H1 (cell line): ENCODE data around the gene RER1. TPM values are rescaled to one million over a fixed set of nuclear protein-coding genes. Genes with fewer than 3 reads are reported as not detected.

Experiments
- CTCF ChIA-PET: fragments of 300-600 bp; sonication (Branson Sonifier 250); formaldehyde crosslinking; loops from one replicate; lab custom pipeline; 2021; ENCODE audit not compliant: partially characterized antibody; lab: Charles Lee
- POLR2A ChIA-PET: fragments of 300-600 bp; sonication (Branson Sonifier 250); formaldehyde crosslinking; loops from one replicate; lab custom pipeline; 2021; ENCODE audit warnings: inconsistent platforms; ENCODE audit not compliant: partially characterized antibody; lab: Charles Lee
- DNase-seq, 2 experiments: peaks; one replicate each; pipeline versions ENCODE4 v3.0.0 to v3.0.0-alpha.2; 2010 to 2022; ENCODE audit warnings: low spot score in 2 of 2, low read depth in 1 of 2, mixed read lengths in 1 of 2
- FAIRE-seq: peaks from 2 replicates; lab custom pipeline; 2011; peaks lifted over from hg19 to GRCh38; lab: Jason Lieb, UNC
- H2AFZ ChIP-seq: 2 replicates; pipeline ENCODE4 v1.8.1; 2012; ENCODE audit warnings: low read length, inconsistent platforms
- H2AK5ac ChIP-seq: 2 replicates; pipeline ENCODE4 v1.6.1; 2013; ENCODE audit warnings: low read depth, low read length
- H2BK120ac ChIP-seq: replicated peaks from 2 replicates; pipeline ENCODE3; 2013; ENCODE audit warnings: low read depth, low read length, inconsistent platforms
- H2BK12ac ChIP-seq: 2 replicates; pipeline ENCODE4 v1.6.1; 2013; ENCODE audit warnings: low read depth, low read length
- H2BK15ac ChIP-seq: 2 replicates; pipeline ENCODE4 v1.6.1; 2013; ENCODE audit warnings: low read length
- H2BK20ac ChIP-seq: 2 replicates; pipeline ENCODE4 v1.6.1; 2013; ENCODE audit warnings: low read length
- H2BK5ac ChIP-seq: 2 replicates; pipeline ENCODE4 v1.6.1; 2013; ENCODE audit warnings: low read depth, low read length
- H3K14ac ChIP-seq: 2 replicates; pipeline ENCODE4 v1.6.1; 2013; ENCODE audit warnings: inconsistent platforms; ENCODE audit not compliant: insufficient read length
- H3K18ac ChIP-seq: 2 replicates; pipeline ENCODE4 v1.6.1; 2013; ENCODE audit warnings: low read length; ENCODE audit errors: extremely low read depth
- H3K23ac ChIP-seq: 2 replicates; pipeline ENCODE4 v1.6.1; 2013; ENCODE audit warnings: inconsistent platforms; ENCODE audit not compliant: insufficient read length
- H3K23me2 ChIP-seq: 2 replicates; pipeline ENCODE4 v1.6.1; 2013; ENCODE audit warnings: low read depth, low read length
- H3K27ac ChIP-seq: 2 replicates; pipeline ENCODE4 v1.6.1; 2011; ENCODE audit warnings: low read depth, low read length, inconsistent platforms
- H3K27me3 ChIP-seq, 4 experiments: replicated peaks in 1 of 4; 1 replicate in 1 of 4; 2 replicates in 3 of 4; pipeline versions ENCODE4 v1.6.1 to v1.8.1; 2011 to 2013; ENCODE audit warnings: low read length in 3 of 4, mild to moderate bottlenecking in 3 of 4, inconsistent platforms in 2 of 4, mixed read lengths in 2 of 4, moderate library complexity in 1 of 4; ENCODE audit not compliant: control insufficient read depth in 3 of 4, insufficient read depth in 3 of 4; ENCODE audit errors: extremely low read depth in 1 of 4
- H3K36me3 ChIP-seq, 4 experiments: 2 replicates each; pipeline versions ENCODE4 v1.6.1 to v1.8.1; 2011 to 2013; ENCODE audit warnings: mild to moderate bottlenecking in 4 of 4, low read length in 3 of 4, moderate library complexity in 2 of 4, control low read depth in 1 of 4, inconsistent platforms in 1 of 4; ENCODE audit not compliant: insufficient read depth in 4 of 4, control insufficient read depth in 2 of 4
- H3K4ac ChIP-seq: replicated peaks from 2 replicates; pipeline ENCODE3; 2013; ENCODE audit warnings: low read length, low read depth, mixed read lengths, inconsistent platforms; ENCODE audit not compliant: insufficient read length
- H3K4me1 ChIP-seq, 4 experiments: replicated peaks in 1 of 4; 1 replicate in 1 of 4; 2 replicates in 3 of 4; pipeline versions ENCODE4 v1.6.1 to v1.8.1; 2011 to 2013; ENCODE audit warnings: low read length in 3 of 4, inconsistent platforms in 2 of 4, mixed read lengths in 1 of 4; ENCODE audit not compliant: insufficient read depth in 4 of 4, control insufficient read depth in 3 of 4
- H3K4me2 ChIP-seq, 2 experiments: 2 replicates each; pipeline versions ENCODE4 v1.6.1 to v1.8.1; 2011 to 2013; ENCODE audit warnings: low read depth in 2 of 2, low read length in 2 of 2, control low read depth in 1 of 2, inconsistent platforms in 1 of 2, mild to moderate bottlenecking in 1 of 2; ENCODE audit not compliant: insufficient read depth in 1 of 2
- H3K4me3 ChIP-seq, 4 experiments: fragments of 200-600, 300-600 bp in 1 of 4; sonication (generic), shearing (Covaris generic), sonication (Bioruptor Twin) in 1 of 4; 2 replicates each; pipeline versions ENCODE4 v1.5.1 to v1.8.1; 2011 to 2016; ENCODE audit warnings: low read length in 4 of 4, low read depth in 3 of 4, control low read depth in 2 of 4, inconsistent platforms in 2 of 4, mild to moderate bottlenecking in 2 of 4, mixed read lengths in 1 of 4, moderate library complexity in 1 of 4; ENCODE audit not compliant: insufficient read depth in 2 of 4; ENCODE audit errors: extremely low read depth in 1 of 4
- H3K56ac ChIP-seq: replicated peaks from 2 replicates; pipeline ENCODE3; 2013; ENCODE audit warnings: low read depth, mild to moderate bottlenecking, mixed read lengths, low read length, inconsistent platforms; ENCODE audit not compliant: insufficient read length
- H3K79me1 ChIP-seq: 2 replicates; pipeline ENCODE4 v1.6.1; 2013; ENCODE audit warnings: low read depth, low read length, control low read depth
- H3K79me2 ChIP-seq, 2 experiments: 2 replicates each; pipeline versions ENCODE4 v1.6.1 to v1.8.1; 2012 to 2013; ENCODE audit warnings: low read length in 2 of 2, mild to moderate bottlenecking in 2 of 2, inconsistent platforms in 1 of 2; ENCODE audit not compliant: insufficient read depth in 2 of 2, control insufficient read depth in 1 of 2
- H3K9ac ChIP-seq, 4 experiments: replicated peaks in 1 of 4; 1 replicate in 1 of 4; 2 replicates in 3 of 4; pipeline versions ENCODE4 v1.6.1 to v1.8.1; 2011 to 2013; ENCODE audit warnings: low read depth in 3 of 4, low read length in 3 of 4, control low read depth in 2 of 4, mild to moderate bottlenecking in 2 of 4, moderate library complexity in 2 of 4, inconsistent platforms in 1 of 4; ENCODE audit errors: extremely low read depth in 1 of 4
- H3K9me3 ChIP-seq, 2 experiments: 2 replicates each; pipeline versions ENCODE4 v1.6.1 to v1.8.1; 2012 to 2013; ENCODE audit warnings: mild to moderate bottlenecking in 2 of 2, moderate library complexity in 2 of 2, control low read depth in 1 of 2, inconsistent platforms in 1 of 2, low read depth in 1 of 2, low read length in 1 of 2, mixed read lengths in 1 of 2; ENCODE audit not compliant: insufficient read depth in 2 of 2
- H4K20me1 ChIP-seq, 2 experiments: replicated peaks in 1 of 2; 2 replicates each; pipeline versions ENCODE3 to v1.8.1; 2011 to 2013; ENCODE audit warnings: inconsistent platforms in 2 of 2, low read length in 2 of 2, mild to moderate bottlenecking in 1 of 2; ENCODE audit not compliant: insufficient read depth in 2 of 2, control insufficient read depth in 1 of 2
- H4K5ac ChIP-seq: 2 replicates; pipeline ENCODE4 v1.6.1; 2013; ENCODE audit warnings: low read length, low read depth, mixed read lengths, inconsistent platforms; ENCODE audit not compliant: insufficient read length
- H4K8ac ChIP-seq: 2 replicates; pipeline ENCODE4 v1.8.0; 2013; ENCODE audit warnings: mild to moderate bottlenecking, moderate library complexity, low read length, inconsistent platforms; ENCODE audit not compliant: insufficient read depth; ENCODE audit errors: extremely low read depth
- H4K91ac ChIP-seq: replicated peaks from 2 replicates; pipeline ENCODE3; 2013; ENCODE audit warnings: low read length, mixed read lengths, inconsistent platforms; ENCODE audit not compliant: insufficient read length
- CHD2 ChIP-seq: IDR thresholded peaks from 2 replicates; pipeline ENCODE4 v1.6.1; 2012; ENCODE audit warnings: low read length, improper control_type of control experiment
- CREB1 ChIP-seq: IDR thresholded peaks from 2 replicates; pipeline ENCODE4 v1.6.1; 2012; ENCODE audit warnings: inconsistent platforms
- EZH2 ChIP-seq: fragments of 200-600 bp; sonication (generic); IDR thresholded peaks from 2 replicates; pipeline ENCODE4 v1.7.1; 2012; ENCODE audit warnings: low read depth, mild to moderate bottlenecking, moderate library complexity, low read length, inconsistent platforms; ENCODE audit not compliant: severe bottlenecking
- HDAC2 ChIP-seq, 2 experiments: fragments of 300-600 bp in 1 of 2; sonication (generic) in 1 of 2; IDR thresholded peaks; 2 replicates each; pipeline ENCODE4 v1.6.1; 2011 to 2012; ENCODE audit warnings: low read depth in 2 of 2, low read length in 2 of 2, mild to moderate bottlenecking in 2 of 2, moderate library complexity in 2 of 2, borderline replicate concordance in 1 of 2, inconsistent platforms in 1 of 2
- MAFK ChIP-seq: IDR thresholded peaks from 2 replicates; pipeline ENCODE4 v1.6.1; 2012; ENCODE audit warnings: low read depth, mild to moderate bottlenecking, improper control_type of control experiment, low read length
- POLR2A ChIP-seq, 2 experiments: IDR thresholded peaks; 1 replicate in 1 of 2; 2 replicates in 1 of 2; pipeline ENCODE4 v1.6.1; 2011; ENCODE audit warnings: low read depth in 2 of 2, low read length in 2 of 2, mild to moderate bottlenecking in 2 of 2; ENCODE audit errors: control extremely low read depth in 1 of 2
- RBBP5 ChIP-seq: IDR thresholded peaks from 2 replicates; pipeline ENCODE4 v1.7.1; 2012; ENCODE audit warnings: low read depth, mild to moderate bottlenecking, inconsistent platforms, low read length, moderate library complexity, borderline replicate concordance
- RFX5 ChIP-seq: IDR thresholded peaks from 2 replicates; pipeline ENCODE4 v1.6.1; 2011; ENCODE audit warnings: low read depth, low read length, improper control_type of control experiment, borderline replicate concordance
- SP2 ChIP-seq: IDR thresholded peaks from 2 replicates; pipeline ENCODE4 v1.6.1; 2012; ENCODE audit warnings: mild to moderate bottlenecking, low read length, inconsistent platforms
- SUZ12 ChIP-seq: fragments of 200-600 bp; sonication (generic); IDR thresholded peaks from 2 replicates; pipeline ENCODE4 v1.6.1; 2012; ENCODE audit warnings: mild to moderate bottlenecking, inconsistent platforms, low read length, moderate library complexity, mixed read lengths
- YY1 ChIP-seq: IDR thresholded peaks from 2 replicates; pipeline ENCODE4 v1.6.1; 2011; ENCODE audit warnings: low read depth, mild to moderate bottlenecking, low read length
- WGBS, 2 experiments: shearing (Covaris generic) in 1 of 2; methylation state at CpG; one replicate each; pipeline versions ENCODE4 v1.1.6 to v1.1.7; 2013 to 2015; ENCODE audit warnings: low lambda C conversion rate in 2 of 2, mixed read lengths in 2 of 2, inconsistent platforms in 1 of 2, low coverage in 1 of 2, missing lambda C conversion rate in 1 of 2; ENCODE audit not compliant: insufficient replicate concordance in 2 of 2, insufficient coverage in 1 of 2, insufficient read length in 1 of 2; ENCODE audit errors: extremely low coverage in 1 of 2, missing lambda C conversion rate in 1 of 2; 5-methylcytosine and 5-hydroxymethylcytosine counted together
- polyA plus RNA-seq, 7 experiments: library from polyadenylated mRNA; depleted of rRNA in 3 of 7; stranded (reverse) in 5 of 7; unstranded in 2 of 7; fragments of >200 nt in 5 of 7; fragments of 200-250 nt in 2 of 7; gene quantifications; 1 replicate in 5 of 7; 2 replicates in 1 of 7; 4 replicates in 1 of 7; pipeline versions ENCODE4 v1.2.1 to v1.2.3, GENCODE V29; 2011 to 2013; ENCODE audit warnings: missing spikeins in 2 of 7, mixed read lengths in 2 of 7
- total RNA-seq: library from RNA; stranded (reverse); fragmentation: NEBNext Ultra II Directional; extraction: Animal tissue kit (Norgen Biotek cat#: 25700); gene quantifications from 2 replicates; pipeline ENCODE4 v1.2.1, GENCODE V29; 2021
- TF ChIP-seq, protein P1 (sequence below): IDR thresholded peaks from 2 replicates; pipeline ENCODE4 v1.6.1; 2012; ENCODE audit warnings: low read length, inconsistent platforms

The RER1 gene
- total and polyA plus RNA-seq, 2 of the 8 experiments (the other 6 are each of a cell fraction or from before 2014, with no cell fraction given), result 102 to 134 TPM

DNA sequence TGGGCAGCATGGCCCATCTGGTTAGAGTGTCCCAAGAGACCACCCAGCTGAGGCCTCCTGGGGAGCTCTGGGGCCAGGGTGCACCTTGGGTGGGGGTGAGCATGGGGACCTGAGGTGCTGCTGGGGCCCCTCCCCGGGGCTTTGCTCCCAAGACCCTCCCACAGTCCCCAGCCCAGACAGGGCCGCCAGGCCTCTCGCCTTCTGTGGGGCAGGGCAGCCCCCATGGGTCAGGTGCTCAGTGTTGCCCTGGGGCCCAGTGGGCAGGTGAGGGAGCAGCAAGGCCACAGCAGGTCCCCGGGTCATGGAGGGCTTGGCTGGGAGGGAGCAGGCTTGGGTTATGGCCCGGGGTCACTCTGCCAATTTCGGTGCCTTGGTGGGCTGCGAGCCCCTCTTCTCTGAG, 45.2 kb downstream of the RER1 start:
- ChIA-PET CTCF (no interaction called here), POLR2A (no interaction called here)
- Histone ChIP-seq H3K56ac (no peak overlapping the region), H2AK5ac (no peak overlapping the region), H4K8ac (no peak overlapping the region), H3K4ac (no peak overlapping the region), H3K79me1 (no peaks in the 10 kb centered on the region), H3K18ac (no peak overlapping the region), H3K4me1 (no peaks in the 10 kb centered on the region), H2BK5ac (no peak overlapping the region), H4K20me1 (no peaks in the 10 kb centered on the region), H4K5ac (no peak overlapping the region), H3K36me3 (no peaks in the 10 kb centered on the region), H3K27me3 (peaks cover 0 to 4% (median 2%) of the 10 kb centered on the region in 4 experiments; a peak in 5 of 7 replicates), H3K4me3 (no peak overlapping the region), H2AFZ (no peak overlapping the region), H2BK120ac (no peak overlapping the region), H2BK15ac (no peak overlapping the region), H3K27ac (no peak overlapping the region), H3K9ac (no peak overlapping the region), H3K23me2 (no peaks in the 10 kb centered on the region), H3K4me2 (no peak overlapping the region), H3K23ac (no peak overlapping the region), H2BK20ac (no peak overlapping the region), H3K14ac (no peak overlapping the region), H3K9me3 (no peaks in the 10 kb centered on the region), H2BK12ac (no peak overlapping the region), H4K91ac (no peak overlapping the region), H3K79me2 (no peaks in the 10 kb centered on the region)
- FAIRE-seq, result no peak
- 79% methylated on average over 7 of the region's 7 CpGs; no CpG with 5 or more reads in 1 of the 2 experiments for WGBS, 2 experiments
- no peak for DNase-seq
- TF ChIP-seq SP2 (no peak), YY1 (no peak), HDAC2 (IDR thresholded peaks at IDR 0.05; ENCODE audit: borderline replicate concordance in 1 of 2, low read depth in 2 of 2, low read length in 2 of 2) (no peak), SUZ12 (no peak), MAFK (no peak), EZH2 (no peak), RBBP5 (no peak), POLR2A (IDR thresholded peaks at IDR 0.05; ENCODE audit: control extremely low read depth in 1 of 2, low read depth in 2 of 2, low read length in 2 of 2) (no peak), CHD2 (no peak), CREB1 (no peak), RFX5 (no peak)
- TF ChIP-seq, protein P1, sequence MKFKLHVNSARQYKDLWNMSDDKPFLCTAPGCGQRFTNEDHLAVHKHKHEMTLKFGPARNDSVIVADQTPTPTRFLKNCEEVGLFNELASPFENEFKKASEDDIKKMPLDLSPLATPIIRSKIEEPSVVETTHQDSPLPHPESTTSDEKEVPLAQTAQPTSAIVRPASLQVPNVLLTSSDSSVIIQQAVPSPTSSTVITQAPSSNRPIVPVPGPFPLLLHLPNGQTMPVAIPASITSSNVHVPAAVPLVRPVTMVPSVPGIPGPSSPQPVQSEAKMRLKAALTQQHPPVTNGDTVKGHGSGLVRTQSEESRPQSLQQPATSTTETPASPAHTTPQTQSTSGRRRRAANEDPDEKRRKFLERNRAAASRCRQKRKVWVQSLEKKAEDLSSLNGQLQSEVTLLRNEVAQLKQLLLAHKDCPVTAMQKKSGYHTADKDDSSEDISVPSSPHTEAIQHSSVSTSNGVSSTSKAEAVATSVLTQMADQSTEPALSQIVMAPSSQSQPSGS, result no peak
